UCSD-AML1 (cell line): ENCODE data around the gene ARSH.
"Not testable (repeated sequence)": the region's sequence is repeated elsewhere in the genome, so short reads cannot be mapped to it uniquely, and the experiment has no call there.

Experiments used
- DNase-seq: peaks from one replicate; lab custom pipeline; 2025; ENCODE audit not compliant: unreplicated experiment; lab: John Stamatoyannopoulos, UW

ARSH gene

GRCh38 chrX:3037218-3037617 lies 30.9 kb downstream of the ARSH start:
- no peak for DNase-seq

DNA sequence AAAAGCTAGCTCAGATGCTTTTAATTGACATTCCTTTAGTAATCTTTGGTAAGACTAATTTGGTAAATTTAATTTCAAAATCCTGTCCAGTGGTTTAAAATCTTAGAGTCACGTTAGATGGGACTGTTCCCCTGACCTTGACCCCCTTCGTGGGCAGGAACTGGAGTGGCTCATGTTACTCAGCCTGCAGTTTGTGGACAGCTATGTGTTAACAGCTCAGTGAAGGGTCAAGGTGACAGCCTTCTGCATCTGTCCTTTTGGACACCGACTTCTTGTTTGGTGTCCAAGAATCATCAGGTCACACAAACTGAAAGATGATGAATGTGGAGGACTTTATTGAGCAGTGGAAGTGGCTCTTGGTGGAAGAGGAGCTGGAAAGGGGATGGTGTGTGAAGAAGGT lies 37.9 kb downstream of the ARSH start:
- no peak for DNase-seq

DNA sequence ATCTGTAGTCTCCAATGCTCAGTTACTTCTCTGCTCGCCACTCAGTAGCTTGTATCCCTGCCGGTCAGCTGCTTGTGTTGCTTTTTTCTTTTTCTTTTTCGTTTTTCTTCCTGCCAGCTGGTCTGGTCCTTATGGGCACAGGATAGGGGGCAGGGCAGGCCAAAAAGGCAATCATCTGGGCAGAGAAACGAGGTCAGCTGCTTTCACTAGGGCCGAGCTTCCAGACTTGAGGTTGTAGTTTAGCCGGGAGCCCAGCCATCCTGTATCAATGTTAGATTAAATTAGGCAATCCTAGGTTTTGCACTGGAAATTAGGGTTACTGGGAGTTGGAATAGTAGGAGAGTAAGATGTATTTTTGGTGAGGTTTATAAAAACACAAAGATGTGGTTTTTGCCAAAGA lies 38.3 kb downstream of the ARSH start:
- DNase-seq, result no peak

- DNase-seq, result no peak
Observed at GRCh38 chrX:3046253-3047240, 40.2 kb downstream of the ARSH start.

GRCh38 chrX:3050523-3051175 lies 44.3 kb downstream of the ARSH start:
- DNase-seq, result not testable (repeated sequence)

GRCh38 chrX:3052860-3053259 lies 46.5 kb downstream of the ARSH start:
- DNase-seq, result no peak

GRCh38 chrX:3066555-3066954 lies 60.2 kb downstream of the ARSH start:
- DNase-seq, result no peak

GRCh38 chrX:3075959-3076358 lies 69.6 kb downstream of the ARSH start:
- no peak for DNase-seq

GRCh38 chrX:3076416-3076991 lies 70.2 kb downstream of the ARSH start:
- DNase-seq, result no peak
